UCSD-AML1 (cell line): ENCODE measurements around the gene DNER.
"Not testable (repeated sequence)": the region's sequence is repeated elsewhere in the genome, so short reads cannot be mapped to it uniquely, and the experiment has no call there.

Experiments
- DNase-seq: peaks from one replicate; lab custom pipeline; 2025; ENCODE audit not compliant: unreplicated experiment; lab: John Stamatoyannopoulos, UW

The DNER gene

GRCh38 chr2:229409751-229410181, 304.6 kb downstream of the DNER start:
- DNase-seq = no peak

DNA sequence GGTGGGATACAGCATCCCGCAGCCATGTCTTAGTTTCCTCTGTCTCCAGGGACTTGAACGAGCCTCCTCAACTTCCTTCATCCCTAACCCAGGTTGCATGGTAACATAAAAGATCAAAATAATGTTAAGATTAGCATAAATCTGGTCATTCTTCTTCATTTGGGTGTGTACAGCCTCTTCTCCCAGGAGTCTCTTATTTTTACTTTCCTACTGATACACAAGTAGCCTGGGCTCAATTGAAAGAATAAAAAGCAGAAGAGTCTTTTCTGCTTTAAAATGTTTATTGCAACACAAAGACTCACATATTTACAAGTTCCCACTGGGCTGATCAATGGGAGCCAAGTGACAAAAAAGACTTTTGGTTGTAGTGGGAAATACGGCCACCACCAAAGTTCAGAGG, 305.4 kb downstream of the DNER start:
- no peak for DNase-seq

GRCh38 chr2:229408356-229408755, 306.0 kb downstream of the DNER start:
- no peak for DNase-seq

- no peak for DNase-seq
Measured at GRCh38 chr2:229407170-229407569, 307.2 kb downstream of the DNER start.

GRCh38 chr2:229405796-229406195, 308.6 kb downstream of the DNER start:
- no peak for DNase-seq

GRCh38 chr2:229403296-229403695, 311.1 kb downstream of the DNER start:
- no peak for DNase-seq

DNA sequence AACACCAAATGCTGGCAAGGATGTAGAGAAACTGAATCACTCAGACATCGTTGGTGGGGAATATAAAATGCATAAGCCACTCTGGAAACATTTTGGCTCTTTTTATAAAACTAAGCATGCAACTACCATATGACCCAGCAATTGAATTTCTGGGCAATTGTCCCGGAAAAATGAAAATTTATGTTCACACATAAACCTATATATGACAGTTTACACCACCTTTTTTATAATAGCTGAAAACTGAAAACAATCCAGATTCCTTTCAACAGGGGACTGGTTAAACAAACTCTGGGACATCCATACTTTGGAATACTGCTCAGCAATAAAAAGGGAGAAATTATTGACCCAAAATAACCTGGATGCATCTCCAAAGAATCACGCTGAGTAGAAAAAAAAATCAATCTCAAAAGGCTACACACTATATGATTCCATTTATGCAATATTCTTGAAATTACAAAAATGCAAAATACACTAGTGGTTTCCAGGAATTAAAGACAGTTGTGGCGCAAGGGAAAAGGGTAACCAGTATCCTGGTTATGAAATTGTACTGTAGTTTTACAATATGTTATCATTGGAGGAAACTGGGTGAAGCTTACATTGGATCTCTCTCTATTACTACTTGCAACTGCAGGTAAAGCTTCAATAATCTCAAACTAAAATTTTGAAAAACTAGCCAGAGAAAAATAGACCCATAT, 313.0 kb downstream of the DNER start:
- DNase-seq = no peak

DNA sequence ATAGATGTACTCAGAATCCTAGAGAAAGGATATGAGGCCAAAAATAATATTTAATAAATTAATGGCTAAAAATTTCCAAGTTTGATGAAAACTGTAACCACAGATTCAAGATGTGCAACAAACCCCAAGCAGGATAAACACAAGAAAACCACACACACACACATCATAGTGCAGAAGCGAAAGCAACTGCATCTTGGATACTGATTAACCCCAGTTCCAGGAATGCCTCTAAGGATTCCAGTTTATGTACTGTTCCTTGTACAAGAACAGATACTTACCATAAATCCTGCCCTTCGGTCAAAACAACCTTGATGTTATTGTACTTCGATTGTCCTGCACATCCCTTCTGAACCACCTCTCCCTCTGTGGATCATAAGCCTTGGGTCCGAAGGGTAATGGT, 320.4 kb downstream of the DNER start:
- no peak for DNase-seq

GRCh38 chr2:229392196-229392595, 322.2 kb downstream of the DNER start:
- DNase-seq = no peak

DNA sequence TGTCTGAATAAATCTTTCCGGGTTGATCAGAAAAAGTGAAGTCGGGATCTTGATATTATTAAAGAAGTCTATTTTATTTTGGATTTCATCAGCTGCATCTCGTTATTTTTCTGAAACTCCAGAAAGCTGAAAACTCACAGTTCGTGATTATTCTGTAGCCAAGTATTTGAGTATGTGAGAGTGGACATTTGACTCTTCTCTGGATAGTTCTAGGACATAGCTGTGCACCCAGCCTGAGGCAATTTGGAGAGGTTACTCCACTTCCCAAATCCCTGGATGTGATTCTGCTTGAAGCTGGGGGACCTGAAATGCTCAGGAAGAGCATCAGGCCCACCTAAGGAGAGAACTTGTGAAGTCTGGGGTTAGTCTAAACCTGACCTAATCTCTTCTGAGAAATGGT, 325.6 kb downstream of the DNER start:
- DNase-seq = no peak

DNA sequence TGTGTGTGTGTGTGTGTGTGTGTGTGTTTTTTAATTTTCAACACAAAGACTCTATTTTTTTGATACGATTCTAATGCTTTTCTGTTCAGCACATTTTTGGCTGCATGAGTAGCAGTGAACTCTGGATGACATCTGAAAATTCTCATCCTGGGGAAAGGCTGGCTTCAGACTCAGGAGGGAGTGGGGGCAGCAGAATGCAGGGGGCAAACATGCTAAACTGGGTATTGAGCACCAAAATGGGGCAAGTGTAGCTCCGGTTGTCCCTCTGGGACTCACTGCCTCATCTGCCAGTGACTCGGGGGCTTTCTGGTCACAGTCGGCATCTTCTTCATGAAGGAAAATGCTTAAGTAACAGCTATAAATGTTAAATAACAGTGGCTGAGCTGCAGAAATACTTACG, 326.5 kb downstream of the DNER start:
- no peak for DNase-seq

DNA sequence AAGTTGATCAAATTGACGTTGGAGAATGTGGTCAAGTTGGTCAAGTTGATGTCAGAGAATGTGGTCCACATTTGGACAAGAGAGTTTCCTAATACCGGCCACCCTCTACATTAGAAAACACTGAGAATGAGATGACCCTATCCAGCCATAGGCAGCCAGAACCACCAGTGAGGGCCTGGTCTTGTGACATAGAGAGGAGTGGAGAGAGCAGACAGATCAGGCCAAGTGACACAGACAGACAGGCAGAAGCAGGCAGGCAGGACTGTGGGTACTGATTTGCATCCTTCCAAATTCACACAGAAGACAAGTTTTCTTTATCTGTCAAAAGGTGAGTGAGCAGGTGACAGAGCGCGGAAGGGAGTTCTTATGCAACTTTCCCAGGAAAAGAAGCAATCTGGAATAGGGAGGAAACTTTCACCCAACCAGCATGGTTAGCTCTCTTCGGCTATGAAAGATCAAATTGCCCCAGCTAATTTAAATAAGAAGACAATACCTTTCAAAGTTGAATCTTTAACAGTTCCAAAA, 334.2 kb downstream of the DNER start:
- DNase-seq = no peak

DNA sequence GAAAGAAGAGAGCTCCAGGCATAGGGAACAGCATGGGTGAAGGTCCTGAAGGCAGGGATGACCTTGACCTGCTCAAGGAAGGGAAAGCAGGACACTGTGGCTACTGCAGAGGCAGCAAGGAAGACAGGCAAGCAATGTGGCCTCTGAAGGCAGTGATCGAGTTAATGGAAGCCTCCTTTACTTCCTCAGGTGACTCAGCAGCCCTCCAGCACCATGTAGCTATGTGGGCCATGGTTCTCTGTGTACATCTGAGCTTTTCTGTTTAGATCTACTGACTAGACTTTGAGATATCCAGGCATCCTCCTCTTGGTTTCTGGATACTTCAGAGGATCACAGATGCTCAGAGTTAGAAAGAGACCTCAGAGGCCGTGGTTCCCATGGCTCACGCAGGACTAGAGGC, 336.0 kb downstream of the DNER start:
- DNase-seq = no peak

DNA sequence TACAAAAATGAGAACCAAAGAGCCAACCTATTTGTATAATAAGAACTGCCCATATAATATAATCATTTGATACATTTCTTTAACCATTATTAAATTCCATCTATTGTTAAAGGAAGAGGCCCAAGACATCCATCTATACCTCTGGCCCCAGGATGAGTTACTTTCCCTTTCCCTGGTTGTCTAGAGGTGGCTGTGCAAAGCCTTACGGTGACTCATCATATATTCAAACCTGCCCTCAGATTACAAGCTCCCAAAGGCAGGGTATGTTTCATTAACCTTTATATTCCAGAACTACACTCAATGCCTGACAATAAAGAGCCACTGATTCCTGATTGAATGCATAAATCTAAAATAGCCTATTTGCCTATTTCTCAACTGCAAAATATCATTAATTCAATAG, 337.5 kb downstream of the DNER start:
- no peak for DNase-seq

- no peak for DNase-seq
Measured at GRCh38 chr2:229375251-229375650, 339.1 kb downstream of the DNER start.

DNA sequence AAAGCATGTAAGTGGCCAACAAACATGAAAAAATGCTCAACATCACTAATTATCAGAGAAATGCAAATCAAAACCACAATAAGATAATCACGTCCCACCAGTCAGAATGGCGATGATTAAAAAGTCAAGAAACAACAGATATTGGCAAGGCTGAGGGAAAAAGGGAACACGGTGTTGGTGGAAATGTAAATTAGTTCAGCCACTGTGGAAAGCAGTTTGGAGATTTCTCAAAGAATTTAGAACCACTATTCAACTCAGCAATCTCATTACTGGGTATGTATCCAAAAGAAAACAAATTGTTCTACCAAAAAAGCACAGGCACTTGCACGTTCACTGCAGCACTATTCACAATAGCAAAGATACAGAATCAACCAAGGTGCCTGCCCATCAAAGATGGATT, 341.0 kb downstream of the DNER start:
- not testable (repeated sequence) for DNase-seq

DNA sequence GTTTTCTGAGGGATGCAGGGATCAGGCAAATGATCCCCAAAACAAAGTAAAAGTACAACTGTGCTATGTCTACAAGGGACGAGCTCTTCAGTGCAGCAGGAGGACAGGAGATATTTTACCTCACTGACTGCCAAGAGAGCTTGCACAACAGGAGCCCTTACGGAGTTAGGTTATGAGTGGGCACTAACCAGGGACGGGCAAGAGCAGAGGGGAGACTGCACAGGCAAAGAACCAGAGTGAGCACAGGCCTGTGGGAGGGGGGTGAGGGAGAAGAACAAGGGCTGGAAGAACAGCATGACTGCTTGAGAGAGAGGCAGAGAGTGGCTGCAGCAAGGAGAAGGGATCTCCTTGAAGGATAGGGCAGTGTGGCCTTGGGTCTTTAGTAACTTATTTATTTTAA, 342.1 kb downstream of the DNER start:
- no peak for DNase-seq

- no peak for DNase-seq
Measured at GRCh38 chr2:229371086-229371485, 343.3 kb downstream of the DNER start.

DNA sequence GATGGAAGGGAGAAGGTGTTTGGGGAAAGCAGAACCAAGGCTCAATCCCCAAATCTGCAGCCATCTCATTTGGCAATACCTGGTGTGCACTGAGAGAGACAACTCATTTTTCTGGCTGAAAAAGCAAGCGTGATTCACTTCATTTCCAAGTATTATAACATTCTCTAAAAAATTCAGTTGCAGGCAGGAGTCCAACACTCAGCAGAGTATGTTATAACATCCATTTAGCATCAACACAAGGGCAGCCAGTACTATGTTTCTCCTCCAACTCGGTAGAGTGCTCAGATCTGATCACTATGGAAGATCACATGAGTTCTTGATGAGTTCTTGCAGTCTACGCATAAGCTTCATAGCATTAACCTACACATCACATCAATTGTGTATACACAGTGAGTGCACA, 343.8 kb downstream of the DNER start:
- no peak for DNase-seq

DNA sequence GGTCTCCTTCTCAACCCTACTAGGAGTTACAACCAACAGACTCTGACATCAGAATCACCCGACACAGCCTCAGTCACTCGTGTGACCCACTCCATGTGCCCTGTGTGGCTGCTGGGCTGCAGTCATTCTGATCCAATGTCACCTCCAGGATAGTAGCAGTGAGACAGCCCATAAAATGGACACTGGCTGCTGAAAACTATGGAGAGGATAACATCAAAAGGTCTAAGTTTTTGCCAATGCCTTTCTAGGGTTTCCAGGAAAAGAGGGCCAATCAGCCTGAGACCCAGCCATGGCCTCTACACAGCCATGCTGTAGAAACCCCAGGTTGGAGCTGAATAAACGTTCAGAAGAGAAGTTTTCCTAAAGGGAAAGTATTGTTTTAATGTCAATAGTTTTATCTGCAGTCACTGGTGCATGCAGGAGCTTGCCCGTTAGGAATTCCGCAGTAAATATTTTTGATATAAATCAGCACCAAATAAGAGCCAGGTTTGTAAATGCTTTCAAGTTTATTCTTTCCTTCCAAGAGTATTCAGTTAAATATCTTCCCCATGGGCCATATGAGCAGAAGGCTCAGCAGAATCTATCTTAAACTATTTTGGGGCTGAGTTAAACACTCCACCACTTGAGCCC, 351.1 kb downstream of the DNER start:
- DNase-seq = no peak

- DNase-seq = no peak
Measured at GRCh38 chr2:229350883-229351282, 363.5 kb downstream of the DNER start.

GRCh38 chr2:229350117-229350805, 364.1 kb downstream of the DNER start:
- DNase-seq = no peak
